Measurements from ENCODE around the gene ERC2. TPM values are rescaled to one million over a fixed set of nuclear protein-coding genes. Genes with fewer than 3 reads are reported as not detected.

ERC2 gene
- polyA plus RNA-seq, 2 of the 4 experiments (the other 2 are of a cell fraction): 0.16 TPM; not detected in 1

DNA sequence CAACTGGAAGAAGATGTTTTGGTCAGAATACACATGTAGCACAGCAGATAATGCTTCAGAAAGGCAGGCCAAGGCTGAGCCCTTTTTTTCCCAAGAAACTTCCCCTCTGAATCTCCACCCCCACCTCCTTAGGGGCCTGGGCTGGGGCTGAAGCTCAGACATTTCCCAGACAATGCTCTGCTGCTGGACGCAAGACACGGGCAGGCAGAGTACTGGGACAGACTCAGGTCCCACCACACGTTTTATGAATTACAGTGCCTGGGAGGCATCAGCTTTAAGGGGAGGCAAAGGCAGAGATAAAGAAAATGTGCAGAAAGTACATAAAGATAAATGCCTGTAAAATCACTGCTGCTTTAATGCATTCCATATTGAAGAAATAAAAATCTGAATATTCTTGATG lies 479.4 kb downstream of the ERC2 start:
- WGBS (ENCODE audit: missing lambda C conversion rate): 48% methylated on average over 3 of the region's 3 CpGs
- no peak for FAIRE-seq
- DNase-seq (ENCODE audit: low read depth in 1 of 2, low spot score in 1 of 2): no peak
- ATAC-seq: no peak
- Histone ChIP-seq H3K4me3 (no peak overlapping the region), H3K4me2 (no peak overlapping the region), H3K4me1 (no peaks in the 10 kb centered on the region), H3K27ac (no peak overlapping the region), H3K9me3 (no peaks in the 10 kb centered on the region)
- TF ChIP-seq POLR2A (IDR thresholded peaks at IDR 0.05; ENCODE audit: low read length) (no peak), HOXB5 (CRISPR knock-in tag; IDR thresholded peaks at IDR 0.05) (no peak), ESRRA (IDR thresholded peaks at IDR 0.05; ENCODE audit: borderline replicate concordance, low read length) (no peak), ZNF302 (CRISPR knock-in tag; IDR thresholded peaks at IDR 0.05) (no peak), EHF (CRISPR knock-in tag; IDR thresholded peaks at IDR 0.05) (no peak), EHMT2 (IDR thresholded peaks at IDR 0.05; ENCODE audit: low read depth) (no peak), PHF8 (IDR thresholded peaks at IDR 0.05; ENCODE audit: borderline replicate concordance, low read depth) (no peak), JUN (IDR thresholded peaks at IDR 0.05) (no peak), NFE2L2 (conservative IDR thresholded peaks at IDR 0.05; ENCODE audit: low read length) (no peak), EP300 (IDR thresholded peaks at IDR 0.05) (no peak), RAD21 (conservative IDR thresholded peaks at IDR 0.05 in 1 of 2, IDR thresholded peaks at IDR 0.05 in 1 of 2) (no peak), ZC3H11A (IDR thresholded peaks at IDR 0.05) (no peak), KDM1A (IDR thresholded peaks at IDR 0.05; ENCODE audit: low read depth) (no peak)
- TF ChIP-seq, protein P1, sequence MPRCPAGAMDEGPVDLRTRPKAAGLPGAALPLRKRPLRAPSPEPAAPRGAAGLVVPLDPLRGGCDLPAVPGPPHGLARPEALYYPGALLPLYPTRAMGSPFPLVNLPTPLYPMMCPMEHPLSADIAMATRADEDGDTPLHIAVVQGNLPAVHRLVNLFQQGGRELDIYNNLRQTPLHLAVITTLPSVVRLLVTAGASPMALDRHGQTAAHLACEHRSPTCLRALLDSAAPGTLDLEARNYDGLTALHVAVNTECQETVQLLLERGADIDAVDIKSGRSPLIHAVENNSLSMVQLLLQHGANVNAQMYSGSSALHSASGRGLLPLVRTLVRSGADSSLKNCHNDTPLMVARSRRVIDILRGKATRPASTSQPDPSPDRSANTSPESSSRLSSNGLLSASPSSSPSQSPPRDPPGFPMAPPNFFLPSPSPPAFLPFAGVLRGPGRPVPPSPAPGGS (IDR thresholded peaks at IDR 0.05): no peak
- POLR2A ChIA-PET: no interaction called here
- CTCF ChIA-PET: interaction anchor here (0.6 kb wide), 1 partner anchor 1272 kb away, joined by 4 read pairs; no protein-coding TSS in a partner anchor

DNA sequence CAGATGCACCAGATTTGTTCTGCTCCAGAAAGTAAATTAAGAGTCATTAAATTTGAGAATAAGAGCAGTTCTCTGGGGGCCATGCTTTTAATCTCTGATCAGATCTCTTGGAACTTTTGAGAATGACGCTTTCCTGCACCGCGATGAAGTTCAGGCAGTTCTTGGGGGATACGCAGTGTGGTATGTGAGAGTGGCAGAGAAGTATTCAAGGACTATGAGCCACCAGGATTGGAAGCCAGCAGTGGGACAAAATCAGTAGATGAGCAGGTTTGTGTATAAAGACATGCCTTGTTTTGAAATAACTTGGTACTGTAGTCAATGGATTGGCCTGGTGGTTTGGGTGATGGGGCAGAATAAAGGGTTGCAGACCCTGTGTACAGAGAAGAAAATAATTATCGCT lies 483.6 kb downstream of the ERC2 start:
- ChIA-PET POLR2A (no interaction called here), CTCF (no interaction called here)
- Histone ChIP-seq H3K4me2 (no peak overlapping the region), H3K4me3 (no peak overlapping the region), H3K9me3 (no peaks in the 10 kb centered on the region), H3K27ac (no peak overlapping the region), H3K4me1 (no peaks in the 10 kb centered on the region)
- FAIRE-seq: no peak
- WGBS (ENCODE audit: missing lambda C conversion rate): 62% methylated on average over 5 of the region's 5 CpGs
- ATAC-seq: no peak
- no peak for DNase-seq (ENCODE audit: low read depth in 1 of 2, low spot score in 1 of 2)
- TF ChIP-seq RNF2 (IDR thresholded peaks at IDR 0.05; ENCODE audit: borderline replicate concordance, low read depth): no peak
- no peak for TF ChIP-seq HDAC2 (IDR thresholded peaks at IDR 0.05)
- no peak for TF ChIP-seq RARB (CRISPR knock-in tag; IDR thresholded peaks at IDR 0.05)
- TF ChIP-seq, protein P2, sequence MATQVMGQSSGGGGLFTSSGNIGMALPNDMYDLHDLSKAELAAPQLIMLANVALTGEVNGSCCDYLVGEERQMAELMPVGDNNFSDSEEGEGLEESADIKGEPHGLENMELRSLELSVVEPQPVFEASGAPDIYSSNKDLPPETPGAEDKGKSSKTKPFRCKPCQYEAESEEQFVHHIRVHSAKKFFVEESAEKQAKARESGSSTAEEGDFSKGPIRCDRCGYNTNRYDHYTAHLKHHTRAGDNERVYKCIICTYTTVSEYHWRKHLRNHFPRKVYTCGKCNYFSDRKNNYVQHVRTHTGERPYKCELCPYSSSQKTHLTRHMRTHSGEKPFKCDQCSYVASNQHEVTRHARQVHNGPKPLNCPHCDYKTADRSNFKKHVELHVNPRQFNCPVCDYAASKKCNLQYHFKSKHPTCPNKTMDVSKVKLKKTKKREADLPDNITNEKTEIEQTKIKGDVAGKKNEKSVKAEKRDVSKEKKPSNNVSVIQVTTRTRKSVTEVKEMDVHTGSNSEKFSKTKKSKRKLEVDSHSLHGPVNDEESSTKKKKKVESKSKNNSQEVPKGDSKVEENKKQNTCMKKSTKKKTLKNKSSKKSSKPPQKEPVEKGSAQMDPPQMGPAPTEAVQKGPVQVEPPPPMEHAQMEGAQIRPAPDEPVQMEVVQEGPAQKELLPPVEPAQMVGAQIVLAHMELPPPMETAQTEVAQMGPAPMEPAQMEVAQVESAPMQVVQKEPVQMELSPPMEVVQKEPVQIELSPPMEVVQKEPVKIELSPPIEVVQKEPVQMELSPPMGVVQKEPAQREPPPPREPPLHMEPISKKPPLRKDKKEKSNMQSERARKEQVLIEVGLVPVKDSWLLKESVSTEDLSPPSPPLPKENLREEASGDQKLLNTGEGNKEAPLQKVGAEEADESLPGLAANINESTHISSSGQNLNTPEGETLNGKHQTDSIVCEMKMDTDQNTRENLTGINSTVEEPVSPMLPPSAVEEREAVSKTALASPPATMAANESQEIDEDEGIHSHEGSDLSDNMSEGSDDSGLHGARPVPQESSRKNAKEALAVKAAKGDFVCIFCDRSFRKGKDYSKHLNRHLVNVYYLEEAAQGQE (IDR thresholded peaks at IDR 0.05): no peak
- TF ChIP-seq, protein P3, sequence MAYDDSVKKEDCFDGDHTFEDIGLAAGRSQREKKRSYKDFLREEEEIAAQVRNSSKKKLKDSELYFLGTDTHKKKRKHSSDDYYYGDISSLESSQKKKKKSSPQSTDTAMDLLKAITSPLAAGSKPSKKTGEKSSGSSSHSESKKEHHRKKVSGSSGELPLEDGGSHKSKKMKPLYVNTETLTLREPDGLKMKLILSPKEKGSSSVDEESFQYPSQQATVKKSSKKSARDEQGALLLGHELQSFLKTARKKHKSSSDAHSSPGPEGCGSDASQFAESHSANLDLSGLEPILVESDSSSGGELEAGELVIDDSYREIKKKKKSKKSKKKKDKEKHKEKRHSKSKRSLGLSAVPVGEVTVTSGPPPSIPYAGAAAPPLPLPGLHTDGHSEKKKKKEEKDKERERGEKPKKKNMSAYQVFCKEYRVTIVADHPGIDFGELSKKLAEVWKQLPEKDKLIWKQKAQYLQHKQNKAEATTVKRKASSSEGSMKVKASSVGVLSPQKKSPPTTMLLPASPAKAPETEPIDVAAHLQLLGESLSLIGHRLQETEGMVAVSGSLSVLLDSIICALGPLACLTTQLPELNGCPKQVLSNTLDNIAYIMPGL (CRISPR knock-in tag; IDR thresholded peaks at IDR 0.05; ENCODE audit: borderline replicate concordance): no peak
- TF ChIP-seq POLR2AphosphoS2 (conservative IDR thresholded peaks at IDR 0.05; ENCODE audit: low read length): no peak
- TF ChIP-seq RAD21 (conservative IDR thresholded peaks at IDR 0.05 in 1 of 2, IDR thresholded peaks at IDR 0.05 in 1 of 2): no peak
- TF ChIP-seq CBX2 (IDR thresholded peaks at IDR 0.05; ENCODE audit: borderline replicate concordance, low read depth): no peak
- TF ChIP-seq, protein P4, sequence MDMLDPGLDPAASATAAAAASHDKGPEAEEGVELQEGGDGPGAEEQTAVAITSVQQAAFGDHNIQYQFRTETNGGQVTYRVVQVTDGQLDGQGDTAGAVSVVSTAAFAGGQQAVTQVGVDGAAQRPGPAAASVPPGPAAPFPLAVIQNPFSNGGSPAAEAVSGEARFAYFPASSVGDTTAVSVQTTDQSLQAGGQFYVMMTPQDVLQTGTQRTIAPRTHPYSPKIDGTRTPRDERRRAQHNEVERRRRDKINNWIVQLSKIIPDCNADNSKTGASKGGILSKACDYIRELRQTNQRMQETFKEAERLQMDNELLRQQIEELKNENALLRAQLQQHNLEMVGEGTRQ (IDR thresholded peaks at IDR 0.05): no peak
- TF ChIP-seq NFE2L2 (conservative IDR thresholded peaks at IDR 0.05; ENCODE audit: low read length): no peak
- TF ChIP-seq FOXS1 (CRISPR knock-in tag; IDR thresholded peaks at IDR 0.05): no peak
- TF ChIP-seq, protein P5, sequence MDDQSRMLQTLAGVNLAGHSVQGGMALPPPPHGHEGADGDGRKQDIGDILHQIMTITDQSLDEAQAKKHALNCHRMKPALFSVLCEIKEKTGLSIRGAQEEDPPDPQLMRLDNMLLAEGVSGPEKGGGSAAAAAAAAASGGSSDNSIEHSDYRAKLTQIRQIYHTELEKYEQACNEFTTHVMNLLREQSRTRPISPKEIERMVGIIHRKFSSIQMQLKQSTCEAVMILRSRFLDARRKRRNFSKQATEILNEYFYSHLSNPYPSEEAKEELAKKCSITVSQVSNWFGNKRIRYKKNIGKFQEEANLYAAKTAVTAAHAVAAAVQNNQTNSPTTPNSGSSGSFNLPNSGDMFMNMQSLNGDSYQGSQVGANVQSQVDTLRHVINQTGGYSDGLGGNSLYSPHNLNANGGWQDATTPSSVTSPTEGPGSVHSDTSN (IDR thresholded peaks at IDR 0.05): no peak
- TF ChIP-seq, protein P6, sequence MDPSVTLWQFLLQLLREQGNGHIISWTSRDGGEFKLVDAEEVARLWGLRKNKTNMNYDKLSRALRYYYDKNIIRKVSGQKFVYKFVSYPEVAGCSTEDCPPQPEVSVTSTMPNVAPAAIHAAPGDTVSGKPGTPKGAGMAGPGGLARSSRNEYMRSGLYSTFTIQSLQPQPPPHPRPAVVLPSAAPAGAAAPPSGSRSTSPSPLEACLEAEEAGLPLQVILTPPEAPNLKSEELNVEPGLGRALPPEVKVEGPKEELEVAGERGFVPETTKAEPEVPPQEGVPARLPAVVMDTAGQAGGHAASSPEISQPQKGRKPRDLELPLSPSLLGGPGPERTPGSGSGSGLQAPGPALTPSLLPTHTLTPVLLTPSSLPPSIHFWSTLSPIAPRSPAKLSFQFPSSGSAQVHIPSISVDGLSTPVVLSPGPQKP (IDR thresholded peaks at IDR 0.05; ENCODE audit: low read depth, low read length): no peak
- TF ChIP-seq TP53 (CRISPR knock-in tag; IDR thresholded peaks at IDR 0.05): no peak
- TF ChIP-seq, protein P1 (IDR thresholded peaks at IDR 0.05): no peak
- TF ChIP-seq GATA3 (IDR thresholded peaks at IDR 0.05; ENCODE audit: borderline replicate concordance): no peak
- no peak for TF ChIP-seq EHF (CRISPR knock-in tag; IDR thresholded peaks at IDR 0.05)
